Measurements from ENCODE around the gene NPY1R. TPM values are rescaled to one million over a fixed set of nuclear protein-coding genes. Genes with fewer than 3 reads are reported as not detected.

NPY1R gene
- total RNA-seq (ENCODE audit: low replicate concordance) = under 0.01 and 0.12 TPM in 2 replicates

GRCh38 chr4:163332526-163333406, at the start of gene NPY1R:
NPY1R (minus strand) TSS chr4:163332596; CDS start chr4:163326554, 6,042 bp downstream.

GRCh38 chr4:163343604-163344146, 11.3 kb upstream of the NPY1R start, which contains the start of gene NPY5R:
NPY5R (plus strand) TSS chr4:163343892; CDS start chr4:163350274, 6,382 bp downstream.

Other genes with a start within 250 kb of the NPY1R start
- 2.2 and 4.8 TPM in 2 replicates for gene NAF1, start 165.7 kb downstream of the NPY1R start, total RNA-seq (ENCODE audit: low replicate concordance)
- not detected in 2 replicates for gene NPY5R, start 11.3 kb upstream of the NPY1R start, total RNA-seq (ENCODE audit: low replicate concordance)
- not detected in 2 replicates for gene TKTL2, start 141.2 kb upstream of the NPY1R start, total RNA-seq (ENCODE audit: low replicate concordance)
- gene TMA16, start 162.1 kb upstream of the NPY1R start, total RNA-seq (ENCODE audit: low replicate concordance) = 16.1 and 32.1 TPM in 2 replicates